CD4-positive, alpha-beta T cell treated with Interferon alpha-2 for 1 hour (primary cell): ENCODE data around the gene TENM4.

Experiments used
- DNase-seq, 2 donors: peaks; one replicate each; pipeline ENCODE4 v3.0.0-alpha.2; 2020 to 2022

The TENM4 gene

DNA sequence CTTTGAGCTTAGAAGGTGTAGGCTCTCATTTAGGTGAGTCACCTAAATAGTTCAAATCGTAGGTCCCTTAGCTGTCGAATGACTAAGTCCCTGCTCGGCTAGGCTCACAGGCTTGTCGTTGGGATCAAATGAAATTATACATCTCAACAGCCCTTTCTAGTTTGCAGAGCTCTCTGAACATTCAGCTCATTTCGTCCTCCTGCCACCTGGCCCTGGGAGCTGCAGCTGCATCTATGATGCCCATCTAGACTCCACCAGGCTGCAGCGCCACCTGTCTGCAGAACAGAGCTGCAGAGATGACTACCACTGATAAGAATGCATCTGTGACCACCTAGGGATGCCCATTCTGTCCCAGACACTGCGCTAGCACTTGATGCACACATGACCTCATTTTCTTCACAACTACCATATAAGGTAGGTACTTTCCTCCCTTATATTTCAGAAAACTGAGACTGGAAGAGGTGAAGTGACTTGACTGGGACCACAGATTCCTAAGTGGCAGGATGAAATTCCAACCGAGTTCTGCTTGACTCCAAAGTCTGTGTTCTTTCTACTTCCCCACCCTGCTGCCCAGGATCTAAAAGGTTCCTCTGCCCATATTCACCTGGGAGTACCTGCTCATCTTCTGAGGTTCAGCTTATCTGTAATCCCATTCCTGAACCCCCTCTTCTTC is 725.1 kb downstream of the TENM4 start:
- peak in 1 of 2 donors; percentile 16 for DNase-seq

DNA sequence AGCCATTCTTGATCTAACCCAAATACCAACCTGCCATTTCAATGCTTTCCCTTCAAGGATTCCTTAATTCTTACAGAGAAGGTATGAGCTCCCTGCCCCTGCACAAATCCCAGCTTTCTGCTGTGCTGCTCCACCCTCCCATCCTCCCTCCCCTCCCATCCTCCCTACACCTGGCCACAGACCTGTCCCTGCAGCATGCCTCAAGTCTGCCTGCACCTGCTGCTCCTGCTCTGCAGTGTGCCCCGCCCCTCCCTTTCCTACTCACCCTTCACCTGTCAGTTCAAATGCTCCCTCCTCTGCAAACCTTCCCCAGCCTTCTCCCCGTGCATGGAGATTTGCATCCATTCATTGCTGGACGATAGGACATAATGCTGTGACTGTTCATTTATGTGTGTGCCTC is 726.3 kb downstream of the TENM4 start:
- DNase-seq: no peak

DNA sequence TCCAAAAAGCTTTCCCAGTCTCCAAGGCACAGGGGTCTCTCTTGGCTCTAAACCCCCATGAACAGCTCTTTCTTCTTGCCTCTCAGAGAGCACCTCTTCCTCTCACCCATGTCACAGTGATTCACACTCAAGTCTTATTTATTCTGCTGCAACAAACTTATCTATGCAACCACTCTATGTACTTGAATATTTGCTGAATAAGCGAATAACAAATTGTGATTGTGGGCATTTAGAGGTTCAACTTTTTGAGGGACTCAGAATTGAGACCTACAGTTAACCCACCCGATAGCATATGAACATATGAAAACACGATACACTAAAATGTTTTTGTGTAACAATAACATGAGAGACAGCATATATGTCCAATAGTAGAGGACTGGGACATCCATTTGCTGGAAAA is 729.1 kb downstream of the TENM4 start:
- DNase-seq: no peak

DNA sequence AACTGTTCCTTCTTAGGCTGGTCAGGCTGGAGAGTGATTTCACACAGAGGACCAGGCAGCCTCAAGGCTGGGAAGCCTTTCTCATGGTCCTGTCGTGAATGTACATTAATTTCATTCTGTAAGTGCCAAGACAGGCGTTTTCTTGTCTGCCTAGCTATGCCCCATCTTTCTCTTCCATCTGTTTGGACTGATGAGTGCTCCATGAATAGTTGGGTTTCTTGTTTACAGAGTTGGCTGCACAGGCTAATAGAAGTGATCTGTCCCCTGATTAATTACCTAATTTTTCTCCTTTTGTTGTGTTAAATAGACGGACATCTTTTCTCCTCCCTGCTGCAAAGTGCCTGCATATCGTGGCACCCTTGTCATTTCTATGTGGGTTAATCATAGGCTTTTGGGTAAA is 730.4 kb downstream of the TENM4 start:
- no peak for DNase-seq

DNA sequence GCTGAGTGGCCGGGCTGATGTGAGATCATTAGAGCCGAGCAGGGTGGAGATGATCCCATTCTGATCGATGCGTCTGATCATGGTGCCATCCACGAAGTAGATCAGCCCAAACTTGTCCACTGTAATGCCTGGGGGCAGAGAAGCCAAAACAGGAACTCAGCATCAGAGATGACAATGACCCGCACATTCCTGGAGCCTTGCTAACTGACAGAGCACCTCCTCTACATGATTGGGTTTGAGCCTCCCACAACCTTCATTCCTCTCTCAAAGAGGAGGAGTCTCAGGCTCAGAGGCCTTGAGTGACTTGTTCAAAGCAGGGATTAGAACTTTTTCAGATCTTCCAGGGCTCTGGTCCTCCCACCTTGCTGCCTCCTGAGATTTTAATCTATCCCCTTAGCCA is 732.4 kb downstream of the TENM4 start:
- no peak for DNase-seq

DNA sequence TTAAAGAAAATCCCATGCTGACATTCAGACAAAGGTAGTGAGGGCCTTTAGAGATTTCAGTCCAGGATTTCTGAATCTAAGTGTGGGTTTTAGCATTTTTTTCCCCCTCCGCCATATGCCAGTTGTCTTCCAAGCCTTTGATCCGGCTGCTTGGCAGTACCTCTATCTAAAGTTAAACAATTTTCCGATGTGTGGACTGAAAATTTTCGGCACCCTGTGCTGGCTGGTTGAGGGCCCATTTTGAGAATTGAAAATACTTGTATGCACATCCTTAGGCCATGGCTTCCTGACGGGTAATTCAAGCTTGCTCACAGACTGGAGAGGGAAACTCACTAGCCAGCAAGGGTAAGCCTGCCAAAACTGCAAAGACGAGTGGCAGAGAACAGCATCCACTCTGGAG is 734.3 kb downstream of the TENM4 start:
- DNase-seq: no peak

DNA sequence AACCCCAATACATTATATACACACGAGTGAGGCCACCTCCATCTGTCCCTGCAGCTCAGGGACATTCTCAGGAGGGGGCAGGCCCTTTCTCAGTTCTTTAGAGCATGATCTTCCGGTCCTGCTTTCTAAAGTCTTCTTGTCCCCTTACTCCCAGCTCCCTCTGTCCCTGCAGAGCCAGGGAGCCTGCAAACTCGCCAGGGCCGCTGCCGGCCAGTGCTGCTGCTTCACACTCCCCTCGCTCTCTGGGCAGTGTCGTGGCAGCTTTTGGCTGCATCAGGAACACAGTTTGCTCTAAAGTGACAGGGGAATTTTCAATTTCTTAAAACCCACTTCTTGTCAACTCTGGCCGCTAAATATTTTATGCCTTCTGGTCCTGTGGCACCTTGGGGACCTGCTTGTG is 736.0 kb downstream of the TENM4 start:
- DNase-seq: no peak

DNA sequence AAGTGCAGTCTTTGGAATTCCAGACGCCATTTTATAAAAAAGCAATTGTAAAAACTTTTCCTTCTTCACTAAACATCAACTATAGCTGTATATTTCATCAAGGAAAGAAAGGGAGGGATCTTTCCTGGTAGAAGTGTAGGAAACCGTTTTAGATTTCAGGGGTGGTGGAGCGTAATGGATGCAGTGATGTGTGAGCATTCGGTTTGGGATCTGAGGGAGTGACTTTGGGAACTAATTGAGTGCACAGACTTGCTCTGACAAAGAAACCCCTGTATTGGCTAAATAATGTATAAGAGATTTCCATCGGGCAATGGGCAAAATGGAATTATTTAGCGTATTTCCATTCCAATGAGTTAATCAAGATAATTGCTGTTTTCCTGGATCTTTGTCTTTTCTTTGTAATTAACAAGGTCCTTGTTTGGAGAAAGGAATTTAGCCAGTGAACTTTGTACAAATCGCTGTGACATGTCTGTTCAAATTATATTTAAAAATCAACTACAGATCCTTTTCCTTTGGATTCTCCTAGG is 741.2 kb downstream of the TENM4 start:
- no peak for DNase-seq

DNA sequence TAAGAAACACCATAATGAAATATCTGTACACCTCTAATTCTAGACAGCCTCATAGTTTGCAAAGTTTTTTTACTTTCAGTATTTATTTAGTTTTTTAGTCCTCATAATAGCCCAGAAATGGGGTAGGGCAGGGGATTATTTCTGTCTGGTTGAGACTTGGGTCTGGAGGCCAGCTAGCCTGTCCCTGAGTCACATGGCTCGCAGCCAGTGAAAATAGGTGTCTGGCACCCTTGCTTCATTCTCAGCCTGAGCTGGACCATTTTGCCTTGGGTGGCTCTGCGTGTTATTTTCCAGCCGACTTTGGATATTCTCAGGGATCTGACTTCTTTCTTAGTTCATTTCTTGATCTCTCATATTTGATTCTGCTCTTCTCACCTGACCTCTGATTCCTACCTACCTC is 742.2 kb downstream of the TENM4 start:
- DNase-seq: no peak

DNA sequence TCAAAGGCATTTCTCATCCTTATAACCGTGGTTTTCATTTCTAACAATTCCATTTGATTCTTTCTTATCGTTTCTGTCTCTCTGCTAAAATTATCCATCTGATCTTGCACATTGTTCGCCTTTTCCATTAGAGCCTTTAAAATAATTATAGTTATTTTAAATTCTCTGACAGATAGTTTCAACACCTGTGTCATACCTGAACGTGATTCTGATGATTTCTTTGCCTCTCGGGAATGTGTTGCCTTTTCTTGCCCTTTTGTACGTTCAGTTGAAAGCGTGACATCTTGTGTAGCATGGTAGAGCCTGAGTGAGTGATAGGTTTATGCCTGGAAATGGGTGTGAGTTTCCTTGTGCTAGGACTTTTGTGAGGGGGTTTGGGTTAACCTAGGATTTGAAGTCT is 744.7 kb downstream of the TENM4 start:
- no peak for DNase-seq

DNA sequence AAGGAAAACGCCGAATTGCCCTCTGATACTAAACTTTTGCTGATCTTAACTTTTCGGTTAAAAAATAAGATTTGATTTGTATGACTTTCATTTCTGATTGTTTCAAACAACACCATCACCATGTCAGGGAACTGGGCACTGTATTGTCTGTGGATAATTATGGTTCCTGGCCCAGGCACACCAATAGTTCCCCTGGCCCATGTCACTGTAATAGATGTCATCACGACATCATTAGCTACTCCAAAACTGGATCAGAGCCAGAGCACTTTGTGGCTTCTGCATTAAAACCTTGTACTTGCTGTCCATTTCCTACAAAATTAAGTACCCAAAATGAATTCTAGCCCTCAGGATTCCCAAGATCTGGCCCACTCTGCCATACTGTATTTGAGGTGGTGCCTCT is 746.7 kb downstream of the TENM4 start:
- no peak for DNase-seq

DNA sequence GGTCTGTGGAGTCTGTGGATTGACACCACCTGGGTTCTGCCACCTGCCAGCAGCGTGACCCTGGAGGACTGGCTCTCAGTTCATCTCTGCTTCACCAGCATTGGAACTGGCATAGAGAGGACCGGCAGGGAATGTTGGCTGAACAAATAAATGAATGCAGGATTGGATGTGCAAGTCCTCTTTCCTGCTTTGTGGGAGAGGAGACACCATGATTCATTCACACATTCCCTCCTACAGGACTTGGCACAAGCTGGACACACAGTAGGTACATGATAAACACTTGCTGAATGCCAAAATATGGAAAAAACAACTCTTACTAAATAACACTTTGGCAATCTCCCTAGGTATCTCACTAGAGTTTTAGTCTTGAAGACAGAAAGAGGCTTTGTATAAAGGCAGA is 749.6 kb downstream of the TENM4 start:
- no peak for DNase-seq

DNA sequence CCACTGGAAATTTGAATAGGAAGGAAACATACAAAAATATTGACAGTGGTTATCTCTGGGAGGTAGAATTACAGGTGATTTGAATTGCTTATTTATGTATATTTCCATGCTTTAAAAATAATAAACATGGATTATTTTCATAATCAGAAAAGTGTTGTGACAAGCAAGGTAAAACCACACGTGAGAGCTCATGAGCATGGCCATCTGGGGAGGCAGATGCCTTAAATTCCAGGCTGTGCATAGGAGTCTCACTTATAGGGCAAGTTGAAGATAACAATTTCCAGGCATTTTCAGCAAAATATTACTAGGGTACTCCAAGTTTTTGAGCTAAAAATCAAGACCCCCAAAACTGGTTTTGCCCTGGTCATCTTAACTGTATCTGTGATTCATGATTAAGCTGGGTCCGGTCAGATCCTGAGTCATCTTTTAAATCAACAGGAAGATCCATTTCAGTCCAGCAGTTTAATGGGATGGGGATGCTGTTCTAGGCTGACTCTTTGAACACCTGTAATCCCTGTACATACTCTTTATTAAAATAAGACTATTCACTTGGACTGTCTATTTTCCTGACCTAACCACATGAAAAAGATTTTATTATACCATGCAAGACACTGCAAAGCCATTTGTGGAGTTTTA is 750.4 kb downstream of the TENM4 start:
- DNase-seq: no peak

DNA sequence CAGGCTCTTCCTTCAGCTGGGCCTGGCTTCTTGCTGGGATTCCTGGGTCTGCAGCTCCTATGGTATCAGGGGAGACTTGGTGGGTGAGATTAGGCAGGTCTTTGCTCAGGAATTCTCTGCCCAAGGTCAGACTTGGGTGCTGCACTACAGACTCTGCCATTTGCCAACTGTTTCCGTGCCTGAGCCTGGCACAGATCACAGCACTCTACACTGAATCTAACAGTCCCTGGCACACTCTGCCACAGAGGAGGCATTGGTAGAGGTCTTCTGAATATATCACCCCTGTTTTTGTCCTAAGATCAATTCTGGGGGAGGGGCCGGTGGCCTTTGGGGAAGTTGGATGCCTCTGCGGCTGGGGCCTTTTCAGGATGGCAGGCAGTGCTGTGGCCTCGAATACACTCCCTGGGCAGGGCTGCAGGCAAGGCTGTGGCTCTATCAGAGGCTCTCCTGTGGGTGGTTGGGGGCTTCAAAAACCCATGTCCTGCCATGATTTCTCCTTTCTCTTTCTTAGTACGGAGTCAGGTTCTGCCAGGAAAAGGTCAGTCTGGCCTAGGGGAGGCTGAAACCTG is 751.2 kb downstream of the TENM4 start:
- DNase-seq: no peak

DNA sequence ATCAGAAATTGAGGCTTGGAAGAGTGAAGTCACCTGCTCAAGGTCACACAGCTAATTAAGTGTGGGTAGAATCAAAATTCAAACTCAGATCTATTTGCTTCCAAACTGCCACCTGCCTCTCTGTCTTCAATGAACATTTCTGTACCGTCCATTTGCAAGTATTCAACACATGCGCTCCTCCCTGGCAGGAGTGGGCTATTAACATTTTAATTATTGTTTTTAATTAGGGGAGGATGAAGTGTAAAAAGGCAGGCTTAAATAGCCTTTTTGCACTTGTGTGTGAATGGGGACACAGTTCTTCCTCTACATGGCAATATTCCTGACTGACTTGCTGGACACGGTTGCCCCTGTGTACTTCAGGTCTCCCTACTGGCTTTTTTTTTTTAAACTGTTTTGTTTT is 751.7 kb downstream of the TENM4 start:
- no peak for DNase-seq

DNA sequence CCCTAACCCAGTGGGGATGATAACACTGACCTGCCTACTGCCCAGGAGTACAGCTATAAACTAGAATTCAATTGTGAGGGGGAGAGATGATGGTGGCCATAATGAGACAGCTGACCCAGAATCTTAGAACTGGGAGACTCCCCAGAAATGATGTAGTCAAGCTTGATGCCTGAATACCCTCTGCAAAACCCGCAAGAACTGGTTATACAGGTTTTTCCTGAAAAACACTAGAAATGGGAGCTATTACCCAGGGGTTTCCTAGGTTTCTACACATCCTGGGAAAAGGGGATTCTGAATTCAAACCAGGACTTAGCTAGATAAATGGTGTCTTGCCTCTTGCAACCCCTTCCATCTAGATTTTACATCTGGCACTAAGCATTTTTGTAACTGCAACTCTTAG is 752.4 kb downstream of the TENM4 start:
- no peak for DNase-seq

DNA sequence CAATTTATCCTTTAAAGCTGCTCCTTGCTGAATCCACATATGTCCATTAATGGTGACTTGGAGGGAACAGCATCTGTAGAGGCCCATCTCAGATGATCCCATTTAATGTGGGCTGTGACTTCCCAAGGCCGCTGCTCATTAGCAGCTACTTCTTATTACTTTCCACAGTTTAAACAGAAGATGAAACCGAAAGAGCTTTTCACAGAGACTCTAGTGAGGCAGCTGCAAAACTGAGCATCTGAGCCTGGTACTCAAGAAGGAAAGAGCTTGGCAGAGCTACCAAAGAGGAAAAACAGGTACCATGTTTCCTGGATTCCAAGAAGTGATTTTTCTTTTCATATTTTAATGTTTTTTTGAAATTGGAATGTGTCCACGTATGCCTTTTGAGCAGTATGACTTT is 755.7 kb downstream of the TENM4 start:
- DNase-seq: no peak

DNA sequence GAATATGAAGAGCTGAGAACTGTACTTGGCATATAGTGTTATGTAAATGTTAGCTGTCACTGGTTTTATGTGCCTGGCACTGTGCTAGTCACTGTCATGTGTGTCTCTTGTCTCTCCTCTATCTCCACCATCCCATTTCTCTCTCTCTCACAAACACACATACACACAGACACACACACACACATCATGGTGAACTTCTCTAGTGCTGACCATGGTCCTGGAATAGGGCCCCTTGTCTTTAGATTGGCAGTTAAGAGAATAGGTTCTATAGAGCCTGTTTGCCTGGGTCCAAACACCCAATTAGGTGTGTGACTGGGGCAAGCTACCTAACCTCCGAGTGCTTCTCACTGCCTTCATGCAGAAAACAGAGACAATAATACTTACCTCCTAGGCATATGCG is 756.5 kb downstream of the TENM4 start:
- DNase-seq: no peak

DNA sequence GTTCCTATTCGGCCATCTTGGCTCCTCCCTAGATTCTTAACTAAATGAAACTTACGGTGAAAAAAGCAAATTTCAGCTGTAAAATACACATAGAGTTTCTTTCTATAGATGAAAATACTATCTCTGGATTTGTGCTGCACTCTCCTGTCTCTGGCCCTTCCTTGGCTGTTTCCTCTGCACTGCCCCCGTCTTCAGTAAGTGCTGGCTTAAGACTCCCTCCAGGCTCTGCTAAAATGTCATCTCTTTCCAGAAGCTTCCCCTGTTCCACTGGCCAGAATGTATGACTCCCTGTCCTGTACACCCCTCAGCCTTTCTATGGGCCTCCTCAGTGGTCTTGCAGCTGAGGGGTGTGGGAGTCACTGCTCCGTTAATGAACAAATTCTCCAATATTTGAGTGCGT is 757.1 kb downstream of the TENM4 start:
- no peak for DNase-seq

DNA sequence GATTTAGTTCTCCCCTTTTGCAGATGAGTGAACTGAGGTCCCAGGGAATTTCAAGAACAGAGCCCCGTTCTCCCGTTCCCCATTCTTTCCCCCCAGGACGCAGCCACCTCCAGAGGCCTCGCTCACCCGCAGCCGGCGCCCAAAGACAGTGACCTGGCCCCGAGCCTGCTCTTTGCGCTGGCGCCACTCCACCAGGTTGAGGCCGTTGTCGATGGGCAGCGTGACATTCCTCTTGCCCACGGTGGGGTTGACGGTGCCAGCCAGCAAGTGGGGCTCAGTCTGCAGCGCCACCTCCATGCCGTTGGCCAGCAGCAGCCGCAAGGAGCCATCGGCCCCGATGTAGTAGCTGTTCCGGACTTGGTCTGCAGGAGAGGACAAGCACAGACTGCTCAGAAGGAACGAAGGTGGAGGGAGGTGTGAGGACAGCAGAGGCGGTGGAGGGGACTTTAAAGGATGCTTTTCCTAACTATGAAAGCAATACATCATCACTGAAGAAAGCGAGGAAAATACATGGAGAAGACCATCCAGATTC is 764.7 kb downstream of the TENM4 start:
- no peak for DNase-seq

DNA sequence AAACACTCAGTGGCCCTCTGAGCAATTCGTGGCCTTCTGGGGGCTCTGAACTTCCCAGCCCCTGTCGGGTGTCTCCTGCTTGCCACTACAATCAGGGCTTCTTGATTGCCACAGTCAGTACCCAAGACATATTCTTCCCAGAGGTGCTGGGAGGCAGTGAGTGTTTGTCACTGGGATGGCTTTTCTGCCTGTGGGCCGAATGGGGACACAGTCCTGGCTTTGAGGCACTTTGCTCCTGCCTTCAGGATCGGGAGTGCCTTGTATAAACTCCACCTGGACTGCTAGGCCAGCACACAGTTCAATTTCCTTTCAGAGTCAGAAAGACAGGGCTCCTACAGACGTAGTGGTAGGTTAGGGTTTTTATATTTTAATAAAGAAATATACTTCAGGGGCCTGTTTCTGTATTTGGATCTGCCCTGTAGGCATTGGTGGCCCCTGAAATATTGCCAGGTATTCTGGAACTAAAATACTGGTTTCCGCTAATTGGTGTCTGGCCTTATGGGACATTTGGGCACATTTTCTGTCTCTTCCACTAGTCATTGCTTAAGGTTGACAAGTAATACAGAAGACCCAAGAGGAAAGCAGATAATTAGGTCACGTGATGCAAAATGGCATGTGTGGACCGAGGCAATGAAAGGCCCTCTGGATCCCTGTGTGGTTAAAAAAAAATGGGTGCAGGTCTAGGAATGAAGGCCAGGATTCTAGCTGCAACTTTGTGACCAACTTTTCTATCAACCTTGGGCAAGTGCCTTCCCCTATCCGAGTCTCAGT is 767.8 kb downstream of the TENM4 start:
- DNase-seq: no peak

DNA sequence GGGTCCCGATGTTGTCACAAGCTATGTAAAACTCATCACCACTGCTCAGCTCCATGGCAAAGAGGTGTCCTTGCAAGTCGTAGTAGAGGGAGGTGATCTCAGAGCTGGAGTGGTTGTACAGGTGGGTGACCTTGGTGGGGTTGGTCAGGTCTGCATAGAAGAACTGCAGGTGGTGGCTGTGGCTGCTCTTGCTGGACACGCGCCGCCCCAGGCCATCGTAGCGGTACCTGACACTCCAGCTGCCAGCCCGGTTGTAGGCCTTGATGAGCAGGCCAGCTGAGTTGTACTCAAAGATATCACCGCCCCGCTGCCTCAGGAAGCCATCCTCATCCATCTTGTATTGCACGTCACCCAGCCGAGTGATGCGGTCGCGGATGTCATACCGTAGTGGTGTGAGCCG is 771.6 kb downstream of the TENM4 start:
- DNase-seq: no peak

DNA sequence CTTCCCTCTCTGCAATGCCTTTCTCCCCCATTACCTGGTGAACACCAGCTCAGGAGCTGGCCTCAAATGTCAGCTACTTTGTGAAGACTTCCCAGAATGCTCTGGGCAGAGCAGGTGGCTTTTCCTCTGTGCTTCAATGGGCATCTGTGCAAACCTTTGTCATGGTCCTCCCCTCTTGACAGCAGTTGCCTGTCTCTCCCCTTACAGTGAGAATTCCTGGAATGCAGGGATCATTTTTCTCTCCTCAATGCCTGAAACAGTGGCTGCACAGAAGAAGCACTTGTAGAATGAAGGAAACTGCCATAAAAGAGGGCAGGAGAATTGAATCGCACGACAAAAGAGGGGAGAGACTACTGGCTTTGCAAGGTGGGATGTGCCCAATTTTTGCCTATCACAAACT is 773.4 kb downstream of the TENM4 start:
- DNase-seq: no peak
